PC-3 (cell line): Measurements from ENCODE around the gene MALRD1.

ENCODE experiments used
- CTCF ChIP-seq: fragments of 300-600 bp; sonication (generic); conservative IDR thresholded peaks from 2 replicates; pipeline ENCODE4 v1.5.1; 2017; ENCODE audit warnings: antibody characterized with exemption, low read depth, mild to moderate bottlenecking, low read length
- EZH2 ChIP-seq: fragments of 300-600 bp; sonication (generic); IDR thresholded peaks from one replicate; pipeline ENCODE4 v1.6.1; 2017; ENCODE audit warnings: antibody characterized with exemption, mild to moderate bottlenecking, low read length; ENCODE audit not compliant: unreplicated experiment

GRCh38 chr10:19107406-19107805 lies 58.8 kb downstream of the MALRD1 start:
- TF ChIP-seq EZH2 = no peak
- no peak for TF ChIP-seq CTCF
